Measurements from ENCODE around the gene EXOC6B.

- TF ChIP-seq CTCF (IDR thresholded peaks at IDR 0.05): no peak
- no peak for TF ChIP-seq POLR2A (IDR thresholded peaks at IDR 0.05)
These were observed 385.9 kb downstream of the EXOC6B start for GRCh38 chr2:72439892-72440291.

All from body of pancreas (tissue), 4 donors.